Esophagus (tissue), 2 donors: Measurements from ENCODE around the gene SHISA9. TPM values are rescaled to one million over a fixed set of nuclear protein-coding genes. Genes with fewer than 3 reads are reported as not detected.

Experiments
- H3K27ac ChIP-seq, 2 donors: one replicate each; pipeline ENCODE4 v1.5.1; 2013; ENCODE audit warnings: low read depth in 2 of 2, mild to moderate bottlenecking in 2 of 2, inconsistent platforms in 1 of 2, low read length in 1 of 2, moderate library complexity in 1 of 2
- H3K27me3 ChIP-seq, 2 donors: one replicate each; pipeline ENCODE4 v1.6.1; 2013; ENCODE audit warnings: low read length in 2 of 2, control low read depth in 1 of 2, mild to moderate bottlenecking in 1 of 2; ENCODE audit not compliant: insufficient read depth in 2 of 2, control insufficient read depth in 1 of 2
- H3K36me3 ChIP-seq, 2 donors: one replicate each; pipeline ENCODE4 v1.6.1; 2013; ENCODE audit warnings: low read length in 1 of 2; ENCODE audit not compliant: control insufficient read depth in 2 of 2, insufficient read depth in 2 of 2
- H3K4me1 ChIP-seq, 2 donors: one replicate each; pipeline ENCODE4 v1.6.1; 2013; ENCODE audit warnings: low read length in 1 of 2; ENCODE audit not compliant: control insufficient read depth in 2 of 2, insufficient read depth in 2 of 2
- H3K4me3 ChIP-seq, 2 donors: one replicate each; pipeline ENCODE4 v1.5.1; 2013; ENCODE audit warnings: low read length in 2 of 2, mild to moderate bottlenecking in 2 of 2, low read depth in 1 of 2, moderate library complexity in 1 of 2
- H3K9me3 ChIP-seq, 2 donors: one replicate each; pipeline ENCODE4 v1.6.1; 2013; ENCODE audit warnings: mild to moderate bottlenecking in 2 of 2, low read depth in 1 of 2, low read length in 1 of 2, moderate library complexity in 1 of 2; ENCODE audit not compliant: control insufficient read depth in 2 of 2, insufficient read depth in 1 of 2
- WGBS, 2 donors: extraction: QIAGEN DNeasy Blood & Tissue Kit; methylation state at CpG; one replicate each; pipeline ENCODE4 v1.1.7; 2013; 5-methylcytosine and 5-hydroxymethylcytosine counted together
- polyA plus RNA-seq, 2 donors: library from polyadenylated mRNA; stranded (reverse); fragments of 200-250 nt; gene quantifications; one replicate each; pipeline ENCODE4 v1.2.3, GENCODE V29; 2013
- donor health status: healthy with polysubstance abuse.
- donor health status: Bipolar disorder and iron deficiency.

SHISA9 gene
- polyA plus RNA-seq, 2 donors: 0.04 to 0.07 TPM

DNA sequence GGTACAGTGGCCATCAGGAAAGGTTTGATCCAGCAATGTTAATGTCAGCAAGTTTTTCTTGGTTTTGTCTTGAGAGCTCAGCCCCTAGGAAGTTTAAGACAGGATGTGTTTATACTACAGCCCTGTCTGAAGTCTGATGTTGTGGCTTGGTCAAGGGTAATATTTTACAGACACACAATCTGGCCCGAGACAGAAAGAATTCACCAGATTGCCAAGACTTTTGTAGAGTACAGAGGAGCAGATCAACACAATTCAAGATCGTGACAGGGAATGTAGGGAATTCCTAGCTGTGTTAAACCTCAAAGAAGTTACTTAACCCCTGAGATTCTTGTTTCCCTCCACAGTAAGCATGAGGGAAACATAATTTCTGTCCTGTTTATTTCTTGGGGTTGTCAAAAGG lies 63.1 kb downstream of the SHISA9 start:
- no peaks in the 10 kb centered on the region for H3K36me3 ChIP-seq

DNA sequence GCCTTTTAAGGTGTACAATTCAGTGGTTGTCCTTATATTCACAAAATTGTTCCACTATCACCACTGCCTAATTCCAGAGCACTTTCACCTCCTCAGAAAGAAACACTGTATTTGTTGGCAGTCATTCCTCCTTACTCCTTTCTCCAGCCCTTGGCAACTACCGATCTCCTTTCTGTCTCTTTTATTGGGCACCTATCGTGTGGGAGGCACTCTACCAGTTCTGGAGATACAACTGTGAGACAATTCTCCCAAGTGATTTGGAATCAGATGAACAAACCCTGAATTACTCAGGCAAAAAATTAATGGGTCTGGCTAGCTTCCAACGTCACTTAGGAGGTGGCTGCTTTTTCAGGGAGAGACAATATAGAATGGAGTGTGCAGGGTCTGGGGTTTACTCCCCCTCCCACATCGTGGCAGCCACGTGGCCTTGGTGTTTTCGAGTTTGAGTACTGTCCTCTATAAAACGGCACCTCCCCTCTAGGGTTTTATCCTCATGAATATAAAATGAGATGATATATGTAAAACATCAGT lies 63.9 kb downstream of the SHISA9 start:
- WGBS, 2 donors: 63 to 67% methylated on average over 7 of the region's 7 CpGs
- no peak overlapping the region for H3K27ac ChIP-seq
- no peaks in the 10 kb centered on the region for H3K27me3 ChIP-seq
- H3K4me3 ChIP-seq: no peak overlapping the region
- H3K36me3 ChIP-seq: no peaks in the 10 kb centered on the region
- peaks cover 0 to 3% of the 10 kb centered on the region in 2 donors for H3K9me3 ChIP-seq
- H3K4me1 ChIP-seq: no peaks in the 10 kb centered on the region

More for the DNA sequence above, 63.1 kb downstream of the SHISA9 start:
- Histone ChIP-seq H3K4me1 (no peaks in the 10 kb centered on the region), H3K27me3 (no peaks in the 10 kb centered on the region), H3K9me3 (peaks cover 0 to 3% of the 10 kb centered on the region in 2 donors), H3K27ac (no peak overlapping the region), H3K4me3 (no peak overlapping the region)
- 22 to 44% methylated on average over 2 of the region's 2 CpGs for WGBS, 2 donors

DNA sequence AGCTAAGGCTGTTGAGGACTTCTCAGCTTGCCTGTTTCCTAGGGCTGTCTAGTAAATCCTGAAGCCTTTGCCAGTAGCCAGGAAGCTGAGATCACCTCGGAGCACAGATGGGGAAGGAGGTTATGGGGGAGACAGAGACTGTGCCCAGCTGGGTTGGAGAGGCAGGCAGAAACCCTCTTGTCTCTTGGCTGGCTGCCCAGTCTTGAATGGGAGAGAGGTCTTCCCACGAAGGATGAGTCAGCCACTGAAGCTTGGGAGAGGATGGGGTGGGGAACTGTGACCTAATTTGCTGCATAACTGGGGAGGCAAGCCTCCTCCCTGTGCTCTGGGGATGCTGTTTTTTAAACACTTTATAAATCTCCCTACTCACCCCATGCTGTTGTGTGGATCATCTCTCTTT lies 69.8 kb downstream of the SHISA9 start:
- Histone ChIP-seq H3K36me3 (no peaks in the 10 kb centered on the region), H3K4me3 (no peak overlapping the region), H3K27ac (no peak overlapping the region), H3K9me3 (no peaks in the 10 kb centered on the region), H3K27me3 (no peaks in the 10 kb centered on the region), H3K4me1 (no peaks in the 10 kb centered on the region)
- WGBS, 2 donors: 8 to 16% methylated on average over 2 of the region's 2 CpGs

DNA sequence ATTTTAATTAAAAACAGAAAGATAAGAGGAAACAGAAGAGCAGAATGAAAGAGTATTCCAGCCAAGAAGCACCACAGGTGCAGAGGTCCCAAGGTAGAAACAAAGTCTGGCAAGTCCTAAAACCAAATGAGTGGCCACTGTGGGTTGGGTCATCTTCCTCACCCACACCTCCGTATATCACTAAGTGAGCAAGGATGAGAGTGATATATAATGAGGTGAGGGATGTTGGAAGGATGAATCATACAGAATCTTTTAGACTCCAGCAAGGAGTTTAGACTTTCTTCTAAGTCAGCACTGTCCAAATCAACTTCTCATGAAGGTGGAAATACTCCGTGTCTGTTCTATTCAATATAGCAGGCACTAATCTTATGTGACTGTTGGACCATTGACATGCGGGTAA lies 70.8 kb downstream of the SHISA9 start:
- H3K27ac ChIP-seq: no peak overlapping the region
- H3K4me1 ChIP-seq: no peaks in the 10 kb centered on the region
- no peaks in the 10 kb centered on the region for H3K36me3 ChIP-seq
- no peaks in the 10 kb centered on the region for H3K9me3 ChIP-seq
- WGBS, 2 donors: 94% methylated on average over 3 of the region's 3 CpGs
- H3K4me3 ChIP-seq: no peak overlapping the region
- H3K27me3 ChIP-seq: no peaks in the 10 kb centered on the region

- Histone ChIP-seq H3K4me1 (no peaks in the 10 kb centered on the region), H3K4me3 (no peak overlapping the region), H3K36me3 (no peaks in the 10 kb centered on the region), H3K27me3 (no peaks in the 10 kb centered on the region), H3K27ac (no peak overlapping the region), H3K9me3 (no peaks in the 10 kb centered on the region)
- 85 to 86% methylated on average over 3 of the region's 3 CpGs for WGBS, 2 donors
Observed at GRCh38 chr16:12975766-12976165, 74.4 kb downstream of the SHISA9 start.

- Histone ChIP-seq H3K4me1 (no peaks in the 10 kb centered on the region), H3K36me3 (no peaks in the 10 kb centered on the region), H3K4me3 (no peak overlapping the region), H3K27me3 (no peaks in the 10 kb centered on the region), H3K9me3 (no peaks in the 10 kb centered on the region), H3K27ac (no peak overlapping the region)
- 51 to 52% methylated on average over 2 of the region's 2 CpGs for WGBS, 2 donors
Observed at GRCh38 chr16:12976496-12976895, 75.1 kb downstream of the SHISA9 start.

DNA sequence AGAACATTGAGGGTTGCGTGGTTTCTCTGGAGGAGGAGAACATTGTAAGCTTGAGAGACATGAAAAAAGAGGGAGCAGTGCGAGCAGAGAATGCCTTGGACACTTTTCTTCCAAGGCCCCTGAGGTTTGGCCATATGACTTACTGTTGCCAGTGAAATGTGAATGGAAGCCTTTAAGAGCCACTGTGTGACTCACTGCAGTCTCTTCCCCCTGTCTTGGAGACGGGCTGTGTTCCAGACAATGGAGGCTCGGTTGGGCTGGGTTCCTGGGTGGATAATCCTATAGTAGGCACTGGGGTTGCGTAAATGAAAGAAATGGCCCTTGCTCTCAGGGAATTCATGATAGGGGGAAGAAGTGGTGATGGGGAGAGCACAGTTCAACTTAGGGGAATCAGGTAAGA lies 75.5 kb downstream of the SHISA9 start:
- H3K9me3 ChIP-seq: no peaks in the 10 kb centered on the region
- no peaks in the 10 kb centered on the region for H3K27me3 ChIP-seq
- H3K27ac ChIP-seq: no peak overlapping the region
- no peak overlapping the region for H3K4me3 ChIP-seq
- H3K36me3 ChIP-seq: no peaks in the 10 kb centered on the region
- WGBS, 2 donors: 53 to 73% methylated on average over 4 to 5 of the region's 5 CpGs
- H3K4me1 ChIP-seq: no peaks in the 10 kb centered on the region

GRCh38 chr16:12985516-12985915 lies 84.1 kb downstream of the SHISA9 start:
- no peaks in the 10 kb centered on the region for H3K4me1 ChIP-seq
- no peaks in the 10 kb centered on the region for H3K36me3 ChIP-seq
- H3K4me3 ChIP-seq: no peak overlapping the region
- no peaks in the 10 kb centered on the region for H3K9me3 ChIP-seq
- H3K27me3 ChIP-seq: no peaks in the 10 kb centered on the region
- H3K27ac ChIP-seq: no peak overlapping the region

DNA sequence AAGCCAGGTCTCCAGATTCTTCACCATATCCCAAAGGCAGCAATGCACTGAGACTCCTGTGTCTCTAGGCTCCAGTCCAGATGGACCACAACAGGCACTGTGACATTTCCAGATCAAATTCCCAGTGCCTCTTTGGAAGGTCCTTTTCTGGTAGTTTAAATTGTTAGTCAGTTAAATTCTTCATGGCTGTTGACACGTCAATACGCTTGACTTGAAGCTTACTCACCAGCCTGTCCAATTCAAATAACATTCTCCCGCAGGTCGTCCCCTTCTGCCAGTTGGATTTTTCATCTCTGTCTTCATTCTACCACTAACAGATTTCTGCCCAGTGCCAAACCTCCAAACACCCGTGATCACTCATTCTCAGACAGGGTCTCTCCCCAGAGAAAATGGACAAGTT lies 86.7 kb downstream of the SHISA9 start:
- Histone ChIP-seq H3K4me3 (no peak overlapping the region), H3K36me3 (no peaks in the 10 kb centered on the region), H3K9me3 (no peaks in the 10 kb centered on the region), H3K27ac (no peak overlapping the region), H3K27me3 (no peaks in the 10 kb centered on the region), H3K4me1 (no peaks in the 10 kb centered on the region)
- WGBS, 2 donors: 65 to 72% methylated on average over 5 of the region's 5 CpGs

DNA sequence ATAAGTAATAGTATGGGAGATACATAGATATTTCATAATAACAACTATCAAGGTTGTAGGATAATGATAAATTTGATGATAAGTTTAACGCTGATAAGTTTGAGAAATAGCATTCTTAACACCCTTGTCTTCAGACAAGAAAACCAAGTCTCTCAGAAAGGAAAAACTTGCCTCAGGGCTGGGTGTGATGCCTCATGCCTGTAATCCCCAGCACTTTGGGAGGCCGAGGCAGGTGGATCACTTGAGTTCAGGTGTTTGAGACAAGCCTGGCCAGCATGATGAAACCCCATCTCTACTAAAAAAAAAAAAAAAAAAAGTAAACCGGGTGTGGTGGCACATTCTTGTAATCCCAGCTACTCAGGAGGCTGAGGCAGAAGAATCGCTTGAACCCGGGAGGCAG lies 90.7 kb downstream of the SHISA9 start:
- Histone ChIP-seq H3K27ac (no peak overlapping the region), H3K36me3 (no peaks in the 10 kb centered on the region), H3K9me3 (no peaks in the 10 kb centered on the region), H3K27me3 (no peaks in the 10 kb centered on the region), H3K4me1 (no peaks in the 10 kb centered on the region), H3K4me3 (no peak overlapping the region)
- WGBS, 2 donors: 72 to 78% methylated on average over 5 of the region's 5 CpGs
